Fibroblast of upper back skin (primary cell): ENCODE data around the gene KIF25.

ENCODE experiments used
- DNase-seq: peaks from one replicate; pipeline ENCODE4 v3.0.0-alpha.2; 2013

KIF25 gene

DNA sequence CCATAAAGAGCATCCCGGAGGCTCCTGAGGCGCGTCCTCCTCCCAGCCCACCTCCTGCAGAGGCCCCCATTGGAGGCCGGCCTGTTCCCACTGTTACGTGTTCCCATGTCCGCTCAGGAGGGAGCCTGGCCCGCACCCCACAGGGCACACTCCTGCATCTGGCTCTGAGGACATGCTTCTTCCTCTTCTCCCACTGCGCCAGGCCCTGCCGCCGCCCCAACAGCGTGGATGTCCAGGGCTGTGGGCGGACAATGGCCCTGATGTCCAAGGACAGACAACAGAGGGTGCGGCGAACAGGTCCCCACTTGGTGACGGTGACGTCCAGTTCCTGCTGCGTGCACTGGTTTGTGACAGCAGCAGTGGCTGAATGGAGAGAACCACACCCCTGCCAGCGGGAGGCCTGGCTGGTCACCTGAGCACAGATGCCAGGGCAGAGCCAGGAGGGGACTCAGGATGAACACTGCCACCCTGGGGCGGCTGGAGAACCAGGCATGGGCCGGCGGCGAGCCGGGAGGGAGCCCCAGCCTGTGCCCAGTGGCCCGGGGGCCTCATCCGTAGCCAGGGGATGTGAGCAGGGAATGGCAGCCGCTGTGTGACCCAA is 54.9 kb downstream of the KIF25 start:
- DNase-seq = no peak

DNA sequence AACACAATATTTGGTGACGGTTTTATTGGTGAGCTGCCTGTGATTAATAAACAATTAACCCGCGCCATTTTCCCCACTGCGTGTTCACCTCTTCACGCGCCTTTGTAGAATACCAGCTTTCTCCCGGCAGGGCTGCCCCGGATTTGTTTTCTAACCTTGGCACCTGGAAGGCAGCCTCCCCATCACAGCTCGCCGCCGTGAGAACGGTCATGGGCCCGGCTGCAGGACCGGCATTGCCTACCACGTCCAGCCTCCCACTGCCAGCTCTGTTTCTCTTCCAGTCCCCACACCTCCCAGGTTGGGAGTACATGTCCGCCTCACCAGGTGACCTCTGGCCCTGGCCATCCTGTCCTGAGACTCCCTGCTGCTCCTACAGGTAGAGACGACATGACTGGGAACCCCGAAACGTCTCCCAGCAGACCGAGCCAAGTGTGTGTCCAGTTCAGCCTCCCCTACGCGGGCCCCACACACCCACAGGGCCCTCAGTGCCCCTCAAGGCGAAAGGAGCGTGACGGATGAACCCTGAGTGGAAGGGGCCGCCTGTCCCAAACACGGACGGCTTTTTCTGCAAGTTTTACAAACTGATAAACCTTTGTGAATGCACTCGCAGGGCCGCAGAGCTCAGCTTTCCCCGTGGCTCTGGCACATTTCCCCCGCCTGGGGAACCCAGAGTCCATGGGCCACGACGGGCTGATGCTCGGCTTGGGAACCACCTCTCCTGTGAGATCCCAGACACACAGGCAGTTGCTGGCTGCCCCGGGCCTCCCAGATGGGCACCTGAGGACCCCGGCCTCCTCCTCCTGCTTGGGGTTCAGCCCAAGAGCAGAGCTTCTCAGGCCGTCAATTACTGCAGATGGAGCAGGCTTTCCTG is 55.9 kb downstream of the KIF25 start:
- no peak for DNase-seq

DNA sequence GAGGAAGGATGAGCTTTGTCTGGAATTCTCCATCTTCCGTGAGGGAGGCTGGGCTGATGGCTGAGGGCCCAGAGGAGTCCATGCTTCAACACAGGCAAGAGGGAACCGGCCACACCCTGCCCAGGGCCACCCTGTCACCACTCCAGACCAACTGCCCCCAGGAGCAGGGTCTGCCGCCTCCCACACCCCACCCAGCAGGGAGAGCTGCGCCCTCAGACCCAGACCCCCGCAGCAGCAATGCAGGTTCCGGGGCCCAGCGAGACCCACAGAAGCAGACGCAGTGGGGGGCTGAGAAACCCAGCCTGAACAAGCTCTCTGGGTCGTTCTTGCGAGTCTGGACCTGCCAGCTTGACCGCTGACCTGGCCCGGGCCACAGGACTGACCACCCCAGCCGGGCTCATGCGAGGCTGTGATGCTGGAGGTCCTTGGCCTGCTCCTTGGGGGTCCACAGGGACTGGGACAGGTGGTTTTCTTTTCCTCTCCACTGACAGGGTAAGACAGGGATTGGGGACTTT is 56.5 kb downstream of the KIF25 start:
- DNase-seq = no peak

DNA sequence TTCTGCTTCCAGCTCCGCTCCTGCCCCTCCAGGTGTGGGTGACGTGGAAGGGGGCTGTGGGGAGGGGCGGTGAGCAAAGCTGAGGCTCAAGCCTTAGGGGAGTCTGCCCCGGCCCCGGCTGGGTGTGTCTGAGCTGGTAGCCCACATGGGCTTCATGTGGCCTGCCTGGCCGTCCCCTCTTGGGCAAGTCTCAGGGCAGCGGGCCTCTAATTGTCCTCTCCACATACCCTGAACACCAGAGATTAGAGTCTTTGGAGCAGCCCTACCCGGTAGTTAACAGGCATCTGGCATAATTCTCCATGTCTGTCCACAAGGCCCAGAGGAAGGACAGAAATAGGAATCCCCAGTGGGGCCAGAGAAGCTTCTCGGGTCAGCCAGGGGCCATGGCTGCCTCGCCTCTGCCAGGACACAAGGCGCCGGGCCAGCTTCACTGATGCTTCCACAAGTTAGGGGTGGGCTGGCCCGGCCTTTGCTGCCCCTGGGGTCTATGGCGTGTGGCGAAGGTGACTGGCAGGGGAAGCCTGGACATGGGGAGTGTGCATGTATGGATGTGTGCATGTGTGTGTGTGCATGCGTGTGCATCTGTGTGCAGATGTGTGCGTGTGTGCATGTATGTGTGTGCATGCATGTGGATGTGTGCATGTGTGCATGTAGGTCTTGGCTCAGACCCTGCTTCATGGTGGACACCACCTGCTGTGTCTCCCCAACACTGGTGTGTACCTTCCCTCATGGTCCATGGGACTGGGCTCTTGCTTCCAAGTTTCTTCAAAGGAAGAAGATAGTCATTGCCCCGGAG is 57.5 kb downstream of the KIF25 start:
- no peak for DNase-seq

DNA sequence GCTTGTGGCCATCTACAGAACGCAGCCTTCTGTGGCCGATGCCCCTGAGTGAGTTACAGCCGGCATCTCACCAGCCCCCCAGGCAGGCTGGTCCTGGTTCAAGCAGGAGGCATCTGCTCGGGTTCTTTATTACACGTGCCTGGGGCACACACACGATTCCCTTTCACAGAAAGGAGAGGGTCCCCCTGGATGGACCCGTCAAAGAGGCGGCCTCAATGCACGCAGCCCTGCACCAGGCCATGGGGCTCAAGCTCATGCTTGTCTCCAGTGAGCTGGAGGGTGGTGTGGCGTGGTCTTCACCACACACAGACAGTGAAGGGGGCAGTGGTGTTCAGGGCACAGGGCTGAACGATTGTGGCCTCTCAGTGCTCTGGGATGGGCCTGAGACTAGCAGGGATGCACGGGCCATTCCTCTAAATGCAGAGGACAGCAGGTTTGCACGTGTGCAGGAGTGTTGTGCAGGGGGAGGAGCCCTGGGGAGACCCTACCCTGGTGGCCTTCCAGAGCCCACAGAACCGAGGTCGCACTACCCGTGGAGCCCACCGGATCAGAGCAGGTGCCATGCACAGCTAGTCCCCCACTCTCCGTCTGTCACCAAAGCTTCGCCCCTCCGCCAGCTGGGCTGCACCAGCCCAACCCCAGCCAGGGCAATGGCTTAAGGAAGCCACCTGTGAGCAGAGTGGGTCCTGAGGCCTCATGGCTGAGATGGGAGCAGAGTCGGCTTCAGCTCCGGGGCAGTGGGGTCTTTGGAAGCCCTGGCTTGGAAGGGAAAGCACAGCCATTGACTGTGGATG is 58.4 kb downstream of the KIF25 start:
- DNase-seq = no peak

DNA sequence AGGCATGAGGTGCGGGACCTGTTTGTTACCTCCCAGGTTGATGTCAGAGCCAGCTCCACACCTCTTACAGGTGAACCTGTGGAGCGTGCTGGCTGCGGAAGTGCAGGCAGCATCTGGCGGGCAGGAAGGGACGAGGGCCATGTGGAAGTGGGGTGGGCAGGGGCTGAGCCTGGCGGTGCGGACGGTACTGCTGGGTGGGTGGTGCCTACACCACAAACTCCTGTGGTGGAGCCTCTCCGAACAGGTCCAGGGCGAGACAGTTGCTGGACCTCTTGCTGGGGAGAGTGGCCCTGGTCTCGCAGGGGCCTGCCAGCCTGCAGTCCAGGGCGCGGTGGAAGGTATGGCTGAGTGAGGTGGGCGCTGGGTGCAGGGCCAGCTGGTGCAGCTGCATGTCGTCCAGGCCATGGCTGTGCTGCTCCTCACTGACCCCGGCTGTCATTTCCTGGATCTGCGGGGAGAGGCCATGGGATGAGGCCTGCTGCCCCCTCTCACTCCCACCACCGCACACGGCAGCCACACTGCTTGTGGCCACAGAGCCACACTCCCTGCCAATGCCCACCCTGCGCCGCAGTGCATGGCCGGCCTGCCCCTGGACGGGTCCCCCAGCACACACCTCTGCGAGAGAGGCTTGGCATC is 59.5 kb downstream of the KIF25 start:
- DNase-seq = no peak

DNA sequence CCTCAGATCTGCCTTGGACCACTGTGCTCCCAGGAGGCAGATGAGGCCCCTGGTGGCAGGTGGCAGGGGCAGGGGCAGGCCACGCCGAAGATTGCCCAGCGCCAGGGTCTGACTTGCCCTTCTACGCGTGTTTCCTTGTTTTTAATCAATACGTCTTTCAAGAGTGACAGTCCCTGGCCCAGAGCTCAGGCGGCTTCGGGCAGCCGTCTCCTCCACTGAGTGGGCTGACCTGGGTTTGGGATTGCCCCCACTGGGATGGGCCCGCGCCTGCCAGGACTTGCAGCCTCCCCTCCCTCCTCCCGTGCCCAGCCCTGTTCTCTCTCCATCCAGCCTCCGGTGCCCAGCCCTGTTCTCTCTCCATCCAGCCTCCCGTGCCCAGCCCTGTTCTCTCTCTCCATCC is 60.4 kb downstream of the KIF25 start:
- DNase-seq = no peak

DNA sequence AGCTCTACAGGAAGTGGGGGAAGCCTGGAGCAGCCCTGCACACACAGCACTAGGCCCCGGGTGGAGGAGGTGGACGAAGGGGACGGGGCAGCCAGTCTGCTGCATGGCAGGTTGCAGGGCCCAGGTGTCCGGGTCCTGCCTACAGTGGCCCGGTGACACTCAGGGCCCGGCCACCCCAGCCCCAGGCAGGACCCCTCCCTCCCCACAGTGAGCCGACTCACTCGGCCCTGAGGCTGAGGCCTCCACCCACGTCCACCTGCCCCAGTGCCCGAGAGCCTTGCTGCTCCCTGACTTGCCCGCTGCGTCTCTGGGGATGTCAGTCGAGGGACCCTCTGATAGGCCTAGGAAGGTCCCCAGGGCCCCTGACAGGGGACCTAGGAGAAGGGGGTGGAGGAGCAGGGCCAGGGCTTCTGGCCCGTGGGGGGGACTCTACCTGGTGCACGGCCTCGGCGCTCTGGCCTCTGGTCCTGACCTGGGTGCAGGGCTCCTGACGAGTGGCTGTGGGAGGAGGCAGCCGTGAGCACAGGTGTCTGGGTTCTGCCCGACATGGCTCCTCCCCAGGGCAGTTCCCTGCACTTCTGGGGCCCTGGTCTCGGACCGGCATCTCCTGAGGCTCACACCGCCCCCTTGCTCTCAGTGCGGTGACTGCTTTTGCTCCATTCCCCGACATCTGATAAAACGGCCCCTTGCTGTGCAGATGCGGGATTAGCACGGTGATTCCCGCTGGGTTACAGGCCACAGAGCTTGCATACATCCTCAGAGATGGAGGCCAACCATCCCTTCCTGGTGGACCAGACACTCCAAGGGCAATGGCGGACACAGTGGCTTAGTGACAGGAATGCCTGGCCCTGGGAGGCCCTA is 61.5 kb downstream of the KIF25 start:
- DNase-seq = no peak

DNA sequence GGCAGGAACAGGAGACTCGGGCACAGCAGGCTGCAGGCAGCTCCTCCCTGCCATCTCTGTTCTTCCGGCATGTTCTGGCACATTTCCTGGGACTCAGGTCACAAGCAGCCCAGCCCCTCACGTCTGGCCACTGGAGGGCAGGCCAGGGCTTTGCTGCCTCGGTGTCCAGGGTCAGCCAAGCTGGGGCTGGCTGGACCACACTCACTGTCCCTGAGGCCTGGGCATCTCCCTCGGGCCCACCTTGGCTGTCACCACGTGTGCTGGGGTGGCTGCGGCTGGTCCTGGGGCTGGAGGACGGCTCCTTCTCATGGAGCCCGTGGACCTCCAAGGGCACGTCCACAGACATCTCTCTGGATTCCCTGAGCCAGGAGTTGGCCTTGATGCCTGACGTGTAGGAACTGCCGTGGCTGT is 63.1 kb downstream of the KIF25 start:
- DNase-seq = peak; percentile 50

DNA sequence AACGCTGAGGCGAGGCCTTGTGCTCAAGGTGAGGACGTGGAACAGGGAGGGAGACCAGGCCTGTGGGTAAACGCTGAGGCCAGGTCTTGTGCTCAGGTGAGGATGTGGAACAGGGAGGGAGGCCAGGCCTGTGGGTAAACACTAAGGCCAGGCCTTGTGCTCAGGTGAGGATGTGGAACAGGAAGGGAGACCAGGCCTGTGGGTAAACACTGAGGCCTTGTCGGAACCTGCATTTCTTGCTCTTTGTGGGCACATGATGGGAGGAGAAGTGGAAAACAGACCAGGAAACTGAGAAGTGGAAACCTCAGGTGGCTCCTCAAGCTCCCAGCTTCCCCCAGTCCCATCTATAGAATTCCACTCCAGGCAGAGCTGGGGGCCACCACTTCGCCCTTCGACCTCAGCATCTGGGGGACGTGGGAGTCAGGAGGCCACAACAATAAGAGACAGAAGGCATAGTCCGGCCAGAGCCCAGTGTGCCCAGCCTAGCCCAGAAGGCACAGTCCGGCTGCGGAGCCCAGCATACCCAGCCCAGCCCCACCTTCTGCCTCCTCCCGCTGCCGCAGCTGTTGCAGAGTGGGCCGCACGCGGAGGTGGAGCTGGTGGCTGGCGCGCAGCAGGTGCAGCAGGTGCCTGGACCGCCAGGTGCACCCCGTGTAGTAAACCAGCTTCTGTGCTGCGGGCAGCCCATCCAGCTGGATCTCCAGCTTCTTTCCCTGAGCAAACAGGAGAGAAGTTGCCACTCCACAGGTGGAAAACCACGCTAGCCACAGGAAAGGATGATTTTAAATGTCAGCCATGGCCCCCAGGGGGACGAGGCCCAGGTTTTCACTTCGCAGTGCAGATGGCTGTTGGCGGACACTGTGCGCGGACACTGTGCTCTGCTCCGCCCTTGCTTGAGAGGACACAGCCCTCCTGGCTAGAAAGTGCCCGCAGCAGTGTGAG is 64.1 kb downstream of the KIF25 start:
- DNase-seq = no peak

DNA sequence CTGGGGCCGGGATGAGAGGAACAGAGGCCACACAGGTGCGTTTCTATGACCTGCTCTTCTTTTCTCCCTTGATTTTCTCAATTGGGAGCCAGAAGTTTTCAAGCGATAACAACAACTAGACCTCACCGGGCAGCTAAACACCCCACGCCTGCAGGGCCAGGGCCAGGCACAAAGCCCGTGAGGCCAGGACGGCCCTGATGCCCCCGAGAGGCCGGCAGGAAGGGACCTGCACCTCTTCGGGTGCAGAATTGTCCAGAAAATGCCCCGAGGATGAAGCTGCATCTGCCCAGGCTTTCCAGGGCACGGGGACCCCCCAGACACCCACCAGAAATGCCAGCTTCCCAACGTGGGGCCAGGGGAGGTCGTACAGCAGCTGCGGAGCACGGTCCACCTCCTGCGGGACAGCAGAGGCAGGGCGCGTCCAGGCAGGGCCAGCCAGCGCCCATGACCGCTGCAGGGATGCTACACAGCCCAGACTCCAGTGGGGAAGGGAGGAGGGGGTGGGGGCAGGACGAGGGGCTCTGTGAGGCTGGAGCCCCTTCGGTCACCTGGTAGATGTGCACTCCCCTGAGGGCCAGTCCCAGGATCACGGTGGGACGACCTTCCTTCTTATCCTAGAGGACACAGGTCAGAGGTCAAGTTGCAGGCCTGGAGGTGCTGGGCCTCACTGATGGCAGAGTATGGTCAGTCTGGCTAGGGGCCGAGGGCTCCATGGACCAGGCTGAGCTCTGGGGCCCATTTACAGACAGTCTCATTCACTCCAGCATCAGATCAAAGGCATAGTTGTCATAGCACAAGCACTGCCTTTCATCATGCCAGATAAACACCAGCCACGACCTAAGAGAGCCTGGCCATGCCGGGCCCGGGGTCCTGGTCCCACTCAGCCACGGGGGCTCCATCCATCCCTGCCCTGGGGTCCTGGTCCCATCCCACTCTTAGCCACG is 65.1 kb downstream of the KIF25 start:
- DNase-seq = no peak

DNA sequence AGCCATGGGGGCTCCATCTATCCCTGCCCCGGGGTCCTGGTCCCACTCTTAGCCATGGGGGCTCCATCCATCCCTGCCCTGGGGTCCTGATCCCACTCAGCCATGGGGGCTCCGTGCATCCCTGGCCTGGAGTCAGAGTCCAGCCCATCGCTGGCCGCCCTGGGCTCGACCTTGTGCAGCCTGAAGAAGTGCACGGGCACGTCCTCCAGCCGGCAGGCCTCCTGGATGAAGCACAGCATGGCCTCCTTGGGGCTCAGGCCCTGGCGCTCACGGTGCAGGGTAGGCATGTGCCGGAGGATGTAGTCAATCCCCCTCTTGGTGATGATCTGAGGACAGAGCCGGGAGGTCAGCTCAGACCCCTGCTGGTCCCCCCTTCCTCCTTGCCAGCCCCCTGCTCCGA is 66.0 kb downstream of the KIF25 start:
- DNase-seq = no peak

DNA sequence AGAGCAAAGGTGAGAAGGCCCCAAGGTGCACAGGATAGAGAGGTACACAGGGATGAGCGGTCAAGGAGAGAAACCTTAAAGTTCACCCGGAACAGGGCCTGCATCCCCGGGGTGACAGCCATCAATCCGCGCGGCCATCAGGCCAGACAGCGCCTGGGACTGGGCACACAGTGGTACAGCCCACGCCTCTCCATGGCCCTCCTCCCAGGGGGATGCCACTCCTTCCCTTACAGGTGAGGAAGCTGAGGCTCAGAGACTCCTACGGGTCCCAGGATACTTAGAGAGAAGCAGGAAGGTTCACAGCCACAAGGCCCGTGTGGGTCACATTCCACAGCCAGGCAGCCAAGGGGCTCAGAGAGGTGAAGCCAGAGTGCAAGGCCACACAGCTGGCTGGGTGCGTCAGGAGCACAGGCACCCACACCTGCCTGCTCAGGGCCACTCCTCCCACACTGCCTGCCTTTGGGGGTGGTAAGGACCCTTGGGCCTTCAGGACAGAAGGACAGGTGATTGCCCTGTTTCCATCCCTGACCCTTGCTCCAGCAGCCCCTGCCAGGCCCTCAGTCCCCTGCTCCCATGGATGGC is 66.8 kb downstream of the KIF25 start:
- DNase-seq = no peak

DNA sequence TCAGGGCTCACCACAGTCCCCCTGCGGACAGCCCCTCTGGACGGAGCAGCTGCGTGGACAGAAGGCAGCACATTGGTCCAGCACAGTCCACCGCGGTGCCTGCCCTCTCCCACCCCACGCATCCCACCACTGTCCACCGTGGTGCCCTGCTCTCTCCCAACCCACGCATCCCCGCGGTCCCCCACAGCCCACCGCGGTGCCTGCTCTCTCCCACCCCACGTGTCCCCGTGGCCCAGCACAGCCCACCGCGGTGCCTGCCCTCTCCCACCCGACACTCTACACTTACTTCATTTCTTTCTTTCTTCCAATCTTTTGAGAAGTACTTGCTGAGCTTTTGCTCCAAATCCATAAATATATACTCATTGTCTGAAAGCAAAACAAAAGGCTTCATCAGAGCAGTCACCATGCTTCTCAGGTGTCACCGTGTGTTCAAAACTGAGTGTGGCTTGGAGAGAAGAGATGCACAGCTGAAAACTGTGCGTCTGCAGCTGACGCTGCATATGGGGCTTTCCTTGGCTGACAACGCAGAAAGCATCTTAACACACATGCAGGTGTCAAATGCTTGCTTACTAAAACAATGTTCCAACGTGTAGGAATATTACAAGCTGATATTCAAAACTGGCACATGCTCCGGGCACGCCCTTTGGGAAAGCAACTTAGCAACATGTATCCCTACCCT is 69.7 kb downstream of the KIF25 start:
- DNase-seq = no peak

DNA sequence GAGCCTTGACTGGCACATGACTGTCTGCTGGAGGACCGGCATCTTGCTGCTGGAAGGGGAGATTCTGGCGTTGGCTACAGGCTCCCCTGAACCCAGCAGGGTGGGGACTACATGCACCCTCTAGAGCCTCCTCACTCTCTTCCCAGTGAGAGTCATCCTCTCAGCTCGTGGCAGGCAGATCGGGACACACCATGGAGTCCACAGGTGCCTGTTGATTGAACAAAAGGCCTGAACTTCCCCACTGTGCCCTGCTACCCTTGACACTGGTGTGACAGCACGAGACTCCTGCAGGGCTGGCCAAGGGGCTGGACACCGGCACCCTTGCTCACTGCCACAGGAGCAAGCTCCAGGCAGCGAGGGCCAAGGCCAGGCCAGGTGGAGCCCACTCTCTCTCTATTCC is 73.3 kb downstream of the KIF25 start:
- DNase-seq = no peak

DNA sequence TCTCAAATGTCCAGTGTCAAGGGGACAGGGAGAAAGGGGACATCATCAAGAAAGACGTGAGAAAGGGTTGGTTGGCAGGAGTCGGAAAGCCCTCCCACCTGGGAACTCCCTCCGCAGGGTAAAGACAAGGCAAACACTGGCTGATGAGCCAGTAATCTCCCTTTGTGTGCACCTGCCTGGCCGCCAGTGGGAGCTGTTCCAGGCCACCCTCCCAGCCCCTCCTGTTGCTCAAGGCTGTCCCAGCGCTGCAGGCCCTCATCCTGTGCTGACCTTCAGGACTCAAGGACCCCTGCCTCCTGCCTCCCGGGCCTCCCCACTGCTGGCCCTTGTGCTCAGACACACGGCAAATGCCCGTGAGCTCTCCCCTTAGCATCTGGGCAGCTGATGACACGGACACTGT is 74.1 kb downstream of the KIF25 start:
- DNase-seq = no peak

DNA sequence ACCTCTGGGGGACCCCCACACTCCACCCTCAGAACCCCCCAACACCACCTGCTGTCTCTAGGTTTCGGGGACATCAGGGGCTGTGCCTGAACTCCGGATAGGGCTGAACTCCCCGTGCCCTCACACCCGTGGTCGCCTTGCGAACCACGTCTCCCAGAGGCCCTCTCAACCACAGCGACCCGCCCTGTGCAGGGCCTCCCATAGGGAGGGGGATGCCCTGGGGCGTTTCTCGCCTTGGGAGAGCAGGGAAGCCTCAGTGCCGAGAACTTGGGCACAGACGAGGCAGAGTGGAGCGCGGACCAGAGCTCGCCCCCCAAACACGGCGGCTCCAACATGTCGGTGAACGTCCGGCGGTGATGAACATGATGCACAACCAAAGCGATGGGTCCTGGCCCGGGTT is 74.8 kb downstream of the KIF25 start:
- DNase-seq = no peak

DNA sequence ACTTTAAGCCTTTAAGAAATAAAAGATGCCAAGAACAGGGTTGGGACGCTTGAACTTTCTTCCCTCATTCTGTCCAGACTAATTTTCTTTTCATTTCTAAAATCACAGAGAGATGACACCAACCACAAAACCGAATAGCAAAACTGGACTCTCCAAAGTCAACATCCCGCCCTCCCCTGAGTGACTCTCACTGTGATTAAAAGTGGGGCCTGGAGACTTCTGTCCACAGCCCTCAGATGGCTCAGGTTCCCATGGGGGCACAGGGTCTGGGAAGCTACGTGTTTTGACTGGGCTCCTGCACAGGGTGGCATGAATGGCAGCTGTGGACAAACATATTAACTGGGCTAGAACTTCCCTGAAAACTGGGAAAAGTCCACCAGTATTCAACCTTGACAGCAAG is 75.3 kb downstream of the KIF25 start:
- DNase-seq = no peak
